ENCODE measurements around the gene CD86.
A peak's percentile ranks its signal among the peaks of the same experiment; 100 is the strongest.
"Not testable (repeated sequence)": the region's sequence is repeated elsewhere in the genome, so short reads cannot be mapped to it uniquely, and the experiment has no call there.

Gene CD86

DNA sequence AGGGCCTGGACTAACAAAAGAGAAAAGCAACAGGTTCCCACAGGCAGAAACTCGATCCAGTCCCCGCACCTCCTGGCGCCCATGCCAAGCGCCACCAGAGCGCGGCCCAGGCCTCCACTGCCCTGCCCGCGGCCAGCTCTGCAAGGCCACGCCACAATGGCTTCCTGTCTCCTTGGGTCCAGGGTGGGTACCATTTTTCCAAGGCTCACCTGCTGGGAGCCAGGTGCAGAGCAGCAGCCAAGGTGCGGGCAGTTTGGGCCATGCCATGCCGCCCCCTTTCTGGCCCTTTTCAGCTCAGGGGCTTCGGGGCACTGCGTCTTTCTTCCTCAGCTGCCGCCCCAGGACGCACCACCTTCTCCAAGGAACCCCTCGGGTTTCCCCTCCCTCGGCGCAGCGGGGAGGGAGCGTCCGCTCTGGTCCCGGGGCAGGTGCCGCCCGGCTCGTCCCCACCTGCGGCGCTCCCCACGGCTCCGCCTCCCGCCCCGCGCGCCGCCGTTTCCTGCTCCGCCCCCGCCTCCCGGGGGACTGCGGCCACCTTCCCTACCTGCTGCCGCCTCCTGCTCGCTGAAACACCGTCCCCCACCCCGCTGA lies 33.3 kb upstream of the CD86 start, which contains the start of gene ILDR1:
Gene ILDR1 (minus strand): TSS at position 437 of the 591 bp plus-strand sequence. CDS start 170 bp downstream, at position 267.
- Histone ChIP-seq H3K27me3 (peaks cover 7% of the 10 kb centered on the region; the same call in 1 of the 2 replicates), H3K9me3 (peaks cover 17% of the 10 kb centered on the region), H3K36me3 (no peaks in the 10 kb centered on the region), H3K9ac (no peak within 1 kb of the TSS), H3K4me1 (peaks cover 15% of the 10 kb centered on the region), H3K27ac (no peak within 1 kb of the TSS), H3K4me3 (peak within 1 kb of the TSS; percentile 39), H4K20me1 (no peaks in the 10 kb centered on the region), H3K4me2 (peak within 1 kb of the TSS; percentile 75)
- no peak for TF ChIP-seq Cebpa-rat (IDR thresholded peaks at IDR 0.05)

GRCh38 chr3:122023335-122023910 lies 31.7 kb upstream of the CD86 start:
- H3K4me1 ChIP-seq = peaks cover 15% of the 10 kb centered on the region
- H3K4me2 ChIP-seq = no peak overlapping the region
- H3K4me3 ChIP-seq = no peak overlapping the region
- H3K27ac ChIP-seq = no peak overlapping the region
- TF ChIP-seq Cebpa-rat (IDR thresholded peaks at IDR 0.05) = no peak
- H3K9me3 ChIP-seq = peaks cover 17% of the 10 kb centered on the region
- no peak overlapping the region for H3K9ac ChIP-seq
- H3K27me3 ChIP-seq = peaks cover 7% of the 10 kb centered on the region; the same call in 1 of the 2 replicates
- no peaks in the 10 kb centered on the region for H4K20me1 ChIP-seq
- H3K36me3 ChIP-seq = no peaks in the 10 kb centered on the region

GRCh38 chr3:122024800-122025199 lies 30.4 kb upstream of the CD86 start:
- peak overlapping the region; percentile 21; the same call in 1 of the 2 replicates for H3K4me2 ChIP-seq
- H3K9ac ChIP-seq = no peak overlapping the region
- H3K9me3 ChIP-seq = peaks cover 17% of the 10 kb centered on the region
- H3K4me3 ChIP-seq = no peak overlapping the region
- peaks cover 15% of the 10 kb centered on the region for H3K4me1 ChIP-seq
- no peaks in the 10 kb centered on the region for H4K20me1 ChIP-seq
- no peaks in the 10 kb centered on the region for H3K36me3 ChIP-seq
- H3K27me3 ChIP-seq = peaks cover 7% of the 10 kb centered on the region; the same call in 1 of the 2 replicates
- TF ChIP-seq Cebpa-rat (IDR thresholded peaks at IDR 0.05) = no peak
- no peak overlapping the region for H3K27ac ChIP-seq

DNA sequence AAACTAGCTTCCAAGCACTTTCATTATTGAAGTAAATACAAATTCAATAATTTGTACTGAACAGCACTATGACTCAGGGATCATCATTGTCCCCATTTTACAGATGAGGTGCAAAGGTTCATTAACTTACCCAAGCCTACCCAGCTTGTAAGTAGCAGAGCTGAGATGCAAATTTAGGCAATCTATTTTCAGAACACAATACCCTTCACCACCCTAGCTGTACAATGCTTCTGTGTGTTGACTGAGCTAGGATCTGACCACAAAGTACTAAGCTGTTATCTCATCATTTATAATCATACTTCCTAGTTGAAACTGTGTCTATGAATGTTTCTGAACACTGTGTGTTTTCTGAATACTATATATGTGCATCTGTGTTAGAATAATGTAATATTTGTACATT lies 29.9 kb upstream of the CD86 start:
- Histone ChIP-seq H3K4me3 (no peak overlapping the region), H3K27ac (no peak overlapping the region), H3K9ac (no peak overlapping the region)

DNA sequence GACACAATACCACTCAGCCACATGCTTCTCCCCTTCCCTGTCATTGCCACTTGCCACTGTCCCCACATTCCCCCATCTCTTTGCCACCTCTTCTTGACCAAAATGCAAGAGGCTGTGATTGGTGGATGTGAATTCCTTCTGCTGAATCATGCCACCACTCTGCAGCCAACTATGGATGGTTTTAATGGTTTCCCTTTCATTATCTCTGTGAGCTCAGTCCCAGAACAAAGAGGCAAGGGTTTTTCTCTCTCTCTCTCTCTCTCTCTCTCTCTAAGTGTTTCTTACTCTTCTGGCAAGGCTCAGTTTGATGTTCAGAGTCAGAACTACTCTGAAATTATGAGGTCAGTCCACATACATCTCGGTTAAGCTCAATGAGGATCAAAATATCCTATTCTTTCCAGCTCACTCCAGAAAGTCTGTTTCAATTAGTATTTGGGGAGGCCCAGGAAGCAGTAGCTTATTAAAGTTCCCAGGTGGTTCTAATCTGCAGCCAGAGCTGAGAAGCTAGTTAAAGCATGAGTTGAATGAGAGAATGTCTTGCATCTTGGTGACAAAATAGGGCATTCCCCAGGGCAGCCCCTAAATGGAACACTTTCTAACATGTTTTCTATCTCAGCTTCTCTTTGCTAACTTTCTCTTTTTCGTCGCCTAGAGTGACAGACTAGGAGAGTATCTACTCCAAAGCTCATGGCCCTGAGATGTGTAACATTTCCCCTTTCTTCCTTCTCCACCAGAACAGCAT lies 24.6 kb upstream of the CD86 start:
- Histone ChIP-seq H3K4me3 (no peak overlapping the region), H3K9me3 (peaks cover 19% of the 10 kb centered on the region), H3K9ac (no peak overlapping the region), H3K4me1 (no peaks in the 10 kb centered on the region), H3K27ac (no peak overlapping the region), H4K20me1 (no peaks in the 10 kb centered on the region), H3K4me2 (no peak overlapping the region), H3K27me3 (no peaks in the 10 kb centered on the region), H3K36me3 (no peaks in the 10 kb centered on the region)
- no peak for TF ChIP-seq Cebpa-rat (IDR thresholded peaks at IDR 0.05)

More for the DNA sequence above, 29.9 kb upstream of the CD86 start:
- H3K4me1 ChIP-seq = peaks cover 15% of the 10 kb centered on the region
- H3K9me3 ChIP-seq = peaks cover 17% of the 10 kb centered on the region
- H4K20me1 ChIP-seq = no peaks in the 10 kb centered on the region
- peaks cover 7% of the 10 kb centered on the region; the same call in 1 of the 2 replicates for H3K27me3 ChIP-seq
- peak overlapping the region; percentile 21; the same call in 1 of the 2 replicates for H3K4me2 ChIP-seq
- TF ChIP-seq Cebpa-rat (IDR thresholded peaks at IDR 0.05) = no peak
- H3K36me3 ChIP-seq = no peaks in the 10 kb centered on the region

DNA sequence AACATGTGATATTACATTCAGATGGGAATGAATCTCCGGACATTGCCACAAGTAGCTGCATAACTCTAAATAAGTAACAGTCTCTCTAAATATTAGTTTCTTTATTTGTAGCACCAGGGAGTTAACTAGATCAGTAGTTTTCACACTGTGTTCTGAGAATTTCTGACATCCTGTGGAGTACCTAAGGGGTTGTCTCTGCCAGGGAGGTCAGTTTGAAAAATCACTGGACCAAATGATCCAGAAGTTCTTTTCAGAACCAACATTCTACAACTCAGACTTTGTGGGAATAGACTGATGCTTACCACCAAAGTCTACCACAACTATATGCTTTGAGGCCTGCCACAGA lies 24.1 kb upstream of the CD86 start:
- no peak for TF ChIP-seq Cebpa-rat (IDR thresholded peaks at IDR 0.05)
- H3K4me1 ChIP-seq = no peaks in the 10 kb centered on the region
- H3K4me3 ChIP-seq = no peak overlapping the region
- H3K4me2 ChIP-seq = no peak overlapping the region
- H3K27me3 ChIP-seq = no peaks in the 10 kb centered on the region
- no peaks in the 10 kb centered on the region for H3K36me3 ChIP-seq
- no peak overlapping the region for H3K9ac ChIP-seq
- H3K9me3 ChIP-seq = peaks cover 24% of the 10 kb centered on the region
- H4K20me1 ChIP-seq = no peaks in the 10 kb centered on the region
- H3K27ac ChIP-seq = no peak overlapping the region

DNA sequence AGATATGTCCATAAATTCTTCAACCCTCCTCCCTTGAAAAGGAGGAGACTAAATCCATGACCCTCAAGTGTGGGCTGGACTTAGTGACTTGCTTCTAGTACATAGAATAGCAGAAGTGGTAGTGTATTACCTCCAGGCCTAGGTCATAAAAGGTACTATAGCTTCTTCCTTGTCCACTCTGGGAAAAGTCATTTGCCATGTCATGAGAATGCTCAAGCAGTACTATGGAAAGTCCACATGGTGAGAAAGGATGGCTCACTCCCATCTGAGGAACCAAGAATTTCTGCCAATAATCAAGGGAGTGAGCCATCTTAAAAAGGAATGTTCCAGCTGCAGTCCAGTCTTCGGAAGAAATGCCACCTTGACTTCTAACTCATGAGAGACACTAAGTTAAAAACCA lies 22.6 kb upstream of the CD86 start:
- TF ChIP-seq Cebpa-rat (IDR thresholded peaks at IDR 0.05) = no peak
- peaks cover 39% of the 10 kb centered on the region for H3K9me3 ChIP-seq

DNA sequence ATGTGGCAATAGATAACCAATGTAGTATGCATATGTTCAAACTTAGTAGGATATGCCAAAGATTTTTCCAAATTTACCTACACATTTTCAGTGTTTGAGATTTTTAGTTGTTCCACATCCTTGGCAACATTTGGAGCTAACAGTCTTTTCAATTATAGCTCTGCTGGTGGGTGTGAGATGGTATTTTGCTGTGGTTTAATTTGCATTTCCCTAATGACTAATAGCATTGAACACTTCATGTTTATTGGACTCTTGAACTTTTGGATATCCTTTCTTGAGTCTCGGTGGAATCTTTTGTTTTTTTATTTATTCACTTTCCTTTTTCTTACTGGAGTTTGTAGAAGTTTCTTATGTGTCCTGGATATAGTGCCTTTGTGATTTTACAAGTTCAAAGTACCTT lies 22.1 kb upstream of the CD86 start:
- Histone ChIP-seq H3K9ac (no peak overlapping the region), H3K4me2 (no peak overlapping the region), H3K4me3 (no peak overlapping the region), H3K27me3 (no peaks in the 10 kb centered on the region), H3K4me1 (no peaks in the 10 kb centered on the region), H3K36me3 (peaks cover 4% of the 10 kb centered on the region; the same call in 1 of the 2 replicates), H4K20me1 (no peaks in the 10 kb centered on the region), H3K9me3 (peaks cover 39% of the 10 kb centered on the region), H3K27ac (no peak overlapping the region)
- no peak for TF ChIP-seq Cebpa-rat (IDR thresholded peaks at IDR 0.05)

More for the DNA sequence above, 22.6 kb upstream of the CD86 start:
- no peaks in the 10 kb centered on the region for H3K4me1 ChIP-seq
- H4K20me1 ChIP-seq = no peaks in the 10 kb centered on the region
- no peak overlapping the region for H3K9ac ChIP-seq
- peaks cover 4% of the 10 kb centered on the region; the same call in 1 of the 2 replicates for H3K36me3 ChIP-seq
- no peak overlapping the region for H3K4me2 ChIP-seq
- H3K27ac ChIP-seq = no peak overlapping the region
- no peaks in the 10 kb centered on the region for H3K27me3 ChIP-seq
- H3K4me3 ChIP-seq = no peak overlapping the region

DNA sequence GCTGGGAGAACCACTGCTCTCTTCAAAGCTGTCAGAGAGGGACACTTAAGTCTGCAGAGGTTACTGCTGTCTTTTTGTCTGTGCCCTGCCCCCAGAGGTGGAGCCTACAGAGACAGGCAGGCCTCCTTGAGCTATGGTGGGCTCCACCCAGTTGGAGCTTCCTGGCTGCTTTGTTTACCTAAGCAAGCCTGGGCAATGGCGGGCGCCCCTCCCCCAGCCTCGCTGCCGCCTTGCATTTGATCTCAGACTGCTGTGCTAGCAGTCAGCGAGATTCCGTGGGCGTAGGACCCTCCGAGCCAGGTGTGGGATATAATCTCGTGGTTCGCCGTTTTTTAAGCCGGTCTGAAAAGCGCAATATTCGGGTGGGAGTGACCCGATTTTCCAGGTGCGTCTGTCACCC lies 7.9 kb upstream of the CD86 start:
- not testable (repeated sequence) for H3K27me3 ChIP-seq, H3K9ac ChIP-seq, H3K36me3 ChIP-seq, H3K27ac ChIP-seq, H3K9me3 ChIP-seq, H4K20me1 ChIP-seq, H3K4me1 ChIP-seq, H3K4me3 ChIP-seq, H3K4me2 ChIP-seq

DNA sequence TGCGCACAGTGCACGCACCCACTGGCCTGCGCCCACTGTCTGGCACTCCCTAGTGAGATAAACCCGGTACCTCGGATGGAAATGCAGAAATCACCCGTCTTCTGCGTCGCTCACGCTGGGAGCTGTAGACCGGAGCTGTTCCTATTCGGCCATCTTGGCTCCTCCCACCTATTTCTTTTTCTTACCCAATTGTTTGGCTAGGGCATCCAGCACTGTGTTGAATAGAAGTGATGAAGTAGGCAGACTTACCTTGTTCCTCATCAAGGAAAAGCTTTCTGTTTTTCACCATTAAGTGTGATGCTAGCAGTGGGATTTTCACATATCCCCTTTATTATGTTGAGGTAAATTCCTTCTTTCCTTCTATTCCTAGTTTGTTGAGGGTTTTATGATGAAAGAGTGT lies 7.4 kb upstream of the CD86 start:
- not testable (repeated sequence) for H3K9ac ChIP-seq, H3K27ac ChIP-seq, H3K36me3 ChIP-seq, H3K4me3 ChIP-seq, H4K20me1 ChIP-seq, H3K9me3 ChIP-seq, H3K4me2 ChIP-seq, H3K27me3 ChIP-seq, H3K4me1 ChIP-seq

Data from BLaER1 (cell line).